ENCODE results near the gene QRICH2. TPM values are rescaled to one million over a fixed set of nuclear protein-coding genes. Genes with fewer than 3 reads are reported as not detected.

The QRICH2 gene
- total and polyA plus RNA-seq, 10 of the 15 experiments (the other 5 are each of a cell fraction or from before 2014, with no cell fraction given) = 0.04 to 0.72 (median 0.25) TPM

- Histone ChIP-seq H2AFZ (ENCODE audit: control insufficient read depth, low read depth, low read length) (no peak overlapping the region), H3K36me3 (ENCODE audit: control insufficient read depth in 2 of 2, insufficient read depth in 2 of 2, low read length in 1 of 2) (no peaks in the 10 kb centered on the region), H3K9ac (ENCODE audit: control insufficient read depth, insufficient read depth, low read length) (no peak overlapping the region), H3K4me2 (ENCODE audit: control insufficient read depth, insufficient read depth) (no peak overlapping the region), H3K27ac (ENCODE audit: control insufficient read depth, insufficient read depth) (no peak overlapping the region), H3K79me2 (ENCODE audit: control insufficient read depth, insufficient read depth, low read length) (no peaks in the 10 kb centered on the region), H3K4me3 (no peak overlapping the region), H3K27me3 (replicated peaks in 1 of 2; ENCODE audit: control insufficient read depth in 2 of 2, insufficient read depth in 2 of 2, low read length in 1 of 2) (no peaks in the 10 kb centered on the region), H3K9me3 (replicated peaks; ENCODE audit: control insufficient read depth, insufficient read depth, low read length) (no peaks in the 10 kb centered on the region), H4K20me1 (ENCODE audit: control insufficient read depth, insufficient read depth) (no peaks in the 10 kb centered on the region), H3K4me1 (ENCODE audit: control insufficient read depth, insufficient read depth, low read length) (no peaks in the 10 kb centered on the region)
- peak; percentile 41 for TF ChIP-seq PBX3 (IDR thresholded peaks at IDR 0.05; ENCODE audit: insufficient replicate concordance, low read depth, low read length)
- no peak for TF ChIP-seq CBFB (IDR thresholded peaks at IDR 0.05; ENCODE audit: low read depth)
- TF ChIP-seq BCL3 (IDR thresholded peaks at IDR 0.05; ENCODE audit: borderline replicate concordance, insufficient read depth, low read depth, low read length, poor library complexity, severe bottlenecking) = peak; percentile 89
- ChIA-PET RAD21 (ENCODE audit: unreplicated experiment) (interaction anchor here (0.6 to 3.7 kb wide), 8 partner anchors 29 to 1659 kb away, joined by 3 to 37 read pairs (median 4); no protein-coding TSS in a partner anchor), POLR2A (interaction anchor here (0.6 kb wide), 1 partner anchor 522 kb away, joined by 4 read pairs; no protein-coding TSS in a partner anchor), SMC1A (ENCODE audit: uncharacterized antibody, unreplicated experiment) (interaction anchor here (0.7 to 4.7 kb wide), 5 partner anchors 27 to 203 kb away, joined by 3 to 31 read pairs (median 9); partner anchors contain the start of gene SPHK1), CTCF (interaction anchor here (0.7 to 10.4 kb wide), 18 partner anchors 9 to 319 kb away, joined by 3 to 135 read pairs (median 4); partner anchors contain the start of gene SPHK1)
- no peak for ATAC-seq
- in situ Hi-C loops (cut with MboI) = loop anchor here (5.0 kb wide), 2 partner anchors 93 to 203 kb away; no protein-coding TSS in a partner anchor
- DNase-seq (ENCODE audit: low read depth, low spot score) = no peak
- no TSS peak for BruUV-seq (replicated peaks)
- no peak for FAIRE-seq
- intact Hi-C loops (cut with micrococcal nuclease; ENCODE audit: unreplicated experiment) = no loop called here
- WGBS (ENCODE audit: insufficient coverage, insufficient replicate concordance, low lambda C conversion rate, missing lambda C conversion rate) = 71% methylated on average over 17 of the region's 17 CpGs
Observed at GRCh38 chr17:76304226-76305134, 3.6 kb downstream of the QRICH2 start.
